Measurements from ENCODE around the gene PTPRB.

GRCh38 chr12:70551731-70552130 lies 85.5 kb downstream of the PTPRB start:
- TF ChIP-seq, protein P1, sequence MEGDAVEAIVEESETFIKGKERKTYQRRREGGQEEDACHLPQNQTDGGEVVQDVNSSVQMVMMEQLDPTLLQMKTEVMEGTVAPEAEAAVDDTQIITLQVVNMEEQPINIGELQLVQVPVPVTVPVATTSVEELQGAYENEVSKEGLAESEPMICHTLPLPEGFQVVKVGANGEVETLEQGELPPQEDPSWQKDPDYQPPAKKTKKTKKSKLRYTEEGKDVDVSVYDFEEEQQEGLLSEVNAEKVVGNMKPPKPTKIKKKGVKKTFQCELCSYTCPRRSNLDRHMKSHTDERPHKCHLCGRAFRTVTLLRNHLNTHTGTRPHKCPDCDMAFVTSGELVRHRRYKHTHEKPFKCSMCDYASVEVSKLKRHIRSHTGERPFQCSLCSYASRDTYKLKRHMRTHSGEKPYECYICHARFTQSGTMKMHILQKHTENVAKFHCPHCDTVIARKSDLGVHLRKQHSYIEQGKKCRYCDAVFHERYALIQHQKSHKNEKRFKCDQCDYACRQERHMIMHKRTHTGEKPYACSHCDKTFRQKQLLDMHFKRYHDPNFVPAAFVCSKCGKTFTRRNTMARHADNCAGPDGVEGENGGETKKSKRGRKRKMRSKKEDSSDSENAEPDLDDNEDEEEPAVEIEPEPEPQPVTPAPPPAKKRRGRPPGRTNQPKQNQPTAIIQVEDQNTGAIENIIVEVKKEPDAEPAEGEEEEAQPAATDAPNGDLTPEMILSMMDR (conservative IDR thresholded peaks at IDR 0.05; ENCODE audit: low read depth, low read length) = no peak
- no peak for TF ChIP-seq EZH2 (IDR thresholded peaks at IDR 0.05; ENCODE audit: borderline replicate concordance, low read depth, low read length, poor library complexity, severe bottlenecking)
